Adrenal gland (tissue), 5 donors: ENCODE results near the gene CREM.

ENCODE experiments used
- CTCF ChIP-seq, 6 experiments: fragments of 450-650 bp in 4 of 6; fragments of 200-600 bp in 2 of 6; sonication (generic) in 1 of 6; IDR thresholded peaks; 1 replicate in 5 of 6; 2 replicates in 1 of 6; pipeline versions ENCODE4 v1.5.1 to v1.8.0; 2016 to 2021; ENCODE audit warnings: antibody characterized with exemption in 6 of 6, mild to moderate bottlenecking in 2 of 6, moderate library complexity in 1 of 6
- POLR2A ChIP-seq, 2 donors: fragments of 450-650 bp; IDR thresholded peaks; one replicate each; pipeline ENCODE4 v1.6.1; 2017; ENCODE audit warnings: antibody characterized with exemption in 2 of 2, mild to moderate bottlenecking in 2 of 2, moderate library complexity in 1 of 2
- donor health status: DM: no; HTN: no; CAD: no.

- TF ChIP-seq POLR2A (IDR thresholded peaks at IDR 0.05) (peak in 1 of 2 donors; percentile 42), CTCF (IDR thresholded peaks at IDR 0.05) (no peak)
These were observed 36.3 kb upstream of the CREM start, which contains the start of gene CUL2 for GRCh38 chr10:35090162-35090954.
